OCI-LY1 (cell line): ENCODE measurements around the gene JOSD1.

ENCODE experiments used
- CTCF ChIP-seq: fragments of 200-600 bp; sonication (generic), shearing (Covaris generic); IDR thresholded peaks from 2 replicates; pipeline ENCODE4 v1.5.1; 2017; ENCODE audit warnings: mild to moderate bottlenecking, antibody characterized with exemption, low read length, moderate library complexity, mixed read lengths
- EZH2 ChIP-seq: fragments of 200-600 bp; sonication (generic), shearing (Covaris generic); IDR thresholded peaks from 2 replicates; pipeline ENCODE4 v1.8.0; 2017; ENCODE audit warnings: borderline replicate concordance, mixed run types, mild to moderate bottlenecking, antibody characterized with exemption, low read length, moderate library complexity, mixed read lengths

- TF ChIP-seq EZH2: no peak
- TF ChIP-seq CTCF: no peak
Measured at GRCh38 chr22:38718414-38718813, 17.7 kb upstream of the JOSD1 start.
